ENCODE measurements around the gene KAZN.

DNA sequence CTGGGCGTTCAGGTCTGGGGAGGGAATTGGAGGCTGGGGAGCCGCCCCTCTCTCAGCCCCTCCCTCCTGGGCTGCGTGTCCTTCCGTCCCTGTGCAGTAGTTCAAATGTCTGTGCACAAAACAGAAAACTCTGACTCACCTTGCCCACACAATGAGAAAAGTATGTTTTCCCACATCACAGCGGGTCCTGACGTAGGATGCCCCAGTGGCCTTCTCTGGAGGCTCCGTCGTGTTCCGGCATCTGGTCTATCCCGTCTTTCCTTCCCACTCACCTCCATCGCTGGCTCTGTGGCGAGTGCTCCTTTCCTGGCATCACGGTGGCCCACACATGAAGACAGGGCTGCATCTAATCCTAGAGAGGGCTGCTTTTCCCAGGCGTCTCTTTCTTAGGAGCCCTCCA is 224.0 kb downstream of the KAZN start:
- TF ChIP-seq EZH2 (IDR thresholded peaks at IDR 0.05; ENCODE audit: low read length, missing control alignments), result no peak
- TF ChIP-seq, protein P1, sequence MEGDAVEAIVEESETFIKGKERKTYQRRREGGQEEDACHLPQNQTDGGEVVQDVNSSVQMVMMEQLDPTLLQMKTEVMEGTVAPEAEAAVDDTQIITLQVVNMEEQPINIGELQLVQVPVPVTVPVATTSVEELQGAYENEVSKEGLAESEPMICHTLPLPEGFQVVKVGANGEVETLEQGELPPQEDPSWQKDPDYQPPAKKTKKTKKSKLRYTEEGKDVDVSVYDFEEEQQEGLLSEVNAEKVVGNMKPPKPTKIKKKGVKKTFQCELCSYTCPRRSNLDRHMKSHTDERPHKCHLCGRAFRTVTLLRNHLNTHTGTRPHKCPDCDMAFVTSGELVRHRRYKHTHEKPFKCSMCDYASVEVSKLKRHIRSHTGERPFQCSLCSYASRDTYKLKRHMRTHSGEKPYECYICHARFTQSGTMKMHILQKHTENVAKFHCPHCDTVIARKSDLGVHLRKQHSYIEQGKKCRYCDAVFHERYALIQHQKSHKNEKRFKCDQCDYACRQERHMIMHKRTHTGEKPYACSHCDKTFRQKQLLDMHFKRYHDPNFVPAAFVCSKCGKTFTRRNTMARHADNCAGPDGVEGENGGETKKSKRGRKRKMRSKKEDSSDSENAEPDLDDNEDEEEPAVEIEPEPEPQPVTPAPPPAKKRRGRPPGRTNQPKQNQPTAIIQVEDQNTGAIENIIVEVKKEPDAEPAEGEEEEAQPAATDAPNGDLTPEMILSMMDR (conservative IDR thresholded peaks at IDR 0.05 in 1 of 2, IDR thresholded peaks at IDR 0.05 in 1 of 2; ENCODE audit: low read depth in 1 of 2, low read length in 2 of 2), result no peak

Data from fibroblast of lung (primary cell).